ENCODE results near the gene ARHGAP45.

Gene ARHGAP45

DNA sequence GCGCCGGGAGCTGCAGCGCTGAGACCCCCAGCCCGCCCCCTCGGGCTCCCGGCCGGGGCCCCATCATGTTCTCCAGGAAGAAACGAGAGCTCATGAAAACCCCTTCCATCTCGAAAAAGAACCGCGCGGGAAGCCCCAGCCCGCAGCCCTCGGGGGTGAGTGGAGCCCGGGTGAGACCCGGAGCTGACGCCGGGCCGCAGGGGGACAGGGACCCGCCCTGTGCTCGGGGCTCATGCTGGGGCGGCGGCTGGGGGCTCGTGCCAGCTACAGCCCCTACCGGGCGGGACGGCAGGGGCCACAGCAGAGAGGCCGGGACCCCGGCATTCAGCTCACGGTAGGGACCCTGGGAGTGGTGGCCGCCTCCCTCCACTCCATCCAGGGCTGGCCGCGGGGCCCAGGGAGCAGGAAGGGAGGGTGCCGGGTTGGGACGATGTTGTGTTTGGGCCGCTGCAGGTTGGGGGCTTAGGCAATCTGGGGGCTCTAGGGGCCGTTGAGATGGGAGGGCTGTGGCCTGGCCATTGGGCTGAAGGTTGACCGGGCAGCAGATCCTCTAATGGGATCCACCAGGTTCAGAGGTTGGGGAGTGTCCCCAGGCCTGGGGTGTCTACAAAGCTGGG, 482 bp downstream of the ARHGAP45 start:
- H3K27me3 ChIP-seq (ENCODE audit: control insufficient read depth in 1 of 2, insufficient read depth in 2 of 2, low read length in 2 of 2): peaks cover 45 to 73% of the 10 kb centered on the region in 2 donors
- peak overlapping the region in 1 of 2 donors; percentile 44 for H3K4me3 ChIP-seq (ENCODE audit: low read length in 2 of 2)
- no peaks in the 10 kb centered on the region for H3K9me3 ChIP-seq (ENCODE audit: control insufficient read depth in 2 of 2, low read length in 2 of 2)
- H3K4me1 ChIP-seq (ENCODE audit: control insufficient read depth, insufficient read depth, low read length): peaks cover 30% of the 10 kb centered on the region
- no peak overlapping the region for H3K9ac ChIP-seq (ENCODE audit: low read length in 2 of 2)
- no peak overlapping the region for H3K27ac ChIP-seq (ENCODE audit: low read length)
- no peaks in the 10 kb centered on the region for H3K36me3 ChIP-seq (ENCODE audit: control insufficient read depth in 2 of 2, insufficient read depth in 2 of 2, low read length in 2 of 2)

DNA sequence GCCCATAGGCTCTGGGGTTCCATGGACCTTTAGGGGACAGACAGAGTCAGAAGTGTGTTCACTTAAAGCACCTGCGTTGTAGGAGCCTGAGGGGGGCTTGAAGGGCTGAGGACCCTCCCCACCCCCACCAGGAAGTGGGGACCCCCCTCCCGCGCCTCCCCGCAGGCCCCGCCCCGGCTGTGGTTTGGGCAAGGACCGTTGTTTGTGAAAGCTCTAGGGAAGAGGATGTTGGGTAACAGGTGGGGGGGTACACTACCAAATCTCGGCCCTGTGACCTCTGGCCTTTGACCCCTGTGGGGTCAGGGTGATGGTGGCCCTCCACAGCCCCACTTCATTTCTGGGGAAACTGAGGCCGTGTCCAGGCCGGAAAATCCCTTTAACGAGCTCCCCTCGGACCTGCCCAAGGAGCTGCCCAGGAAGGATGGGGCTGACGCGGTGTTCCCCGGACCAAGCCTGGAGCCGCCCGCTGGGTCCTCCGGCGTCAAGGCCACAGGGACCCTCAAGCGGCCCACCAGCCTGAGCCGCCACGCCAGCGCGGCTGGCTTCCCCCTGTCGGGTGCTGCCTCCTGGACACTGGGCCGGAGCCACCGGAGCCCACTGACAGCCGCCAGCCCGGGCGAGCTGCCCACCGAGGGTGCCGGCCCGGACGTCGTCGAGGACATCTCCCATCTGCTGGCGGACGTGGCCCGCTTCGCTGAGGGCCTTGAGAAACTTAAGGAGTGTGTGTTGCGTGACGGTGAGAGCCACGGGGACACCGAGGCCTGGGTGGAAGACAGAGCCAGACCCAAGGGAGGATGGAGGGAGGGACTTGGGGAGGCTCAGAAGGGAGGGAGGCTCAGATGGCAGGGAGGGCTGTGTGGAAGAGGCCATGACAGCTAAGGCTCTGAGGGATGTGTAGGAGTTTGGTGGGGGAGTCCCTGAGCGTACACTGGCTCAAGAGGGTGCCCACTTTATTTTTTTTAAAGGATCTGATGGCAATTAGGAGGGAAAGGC, 1.3 kb downstream of the ARHGAP45 start:
- Histone ChIP-seq H3K36me3 (ENCODE audit: control insufficient read depth in 2 of 2, insufficient read depth in 2 of 2, low read length in 2 of 2) (no peaks in the 10 kb centered on the region), H3K27me3 (ENCODE audit: control insufficient read depth in 1 of 2, insufficient read depth in 2 of 2, low read length in 2 of 2) (peaks cover 47 to 79% of the 10 kb centered on the region in 2 donors), H3K9me3 (ENCODE audit: control insufficient read depth in 2 of 2, low read length in 2 of 2) (no peaks in the 10 kb centered on the region), H3K9ac (ENCODE audit: low read length in 2 of 2) (no peak overlapping the region), H3K4me3 (ENCODE audit: low read length in 2 of 2) (no peak overlapping the region), H3K27ac (ENCODE audit: low read length) (no peak overlapping the region), H3K4me1 (ENCODE audit: control insufficient read depth, insufficient read depth, low read length) (peaks cover 30% of the 10 kb centered on the region)

DNA sequence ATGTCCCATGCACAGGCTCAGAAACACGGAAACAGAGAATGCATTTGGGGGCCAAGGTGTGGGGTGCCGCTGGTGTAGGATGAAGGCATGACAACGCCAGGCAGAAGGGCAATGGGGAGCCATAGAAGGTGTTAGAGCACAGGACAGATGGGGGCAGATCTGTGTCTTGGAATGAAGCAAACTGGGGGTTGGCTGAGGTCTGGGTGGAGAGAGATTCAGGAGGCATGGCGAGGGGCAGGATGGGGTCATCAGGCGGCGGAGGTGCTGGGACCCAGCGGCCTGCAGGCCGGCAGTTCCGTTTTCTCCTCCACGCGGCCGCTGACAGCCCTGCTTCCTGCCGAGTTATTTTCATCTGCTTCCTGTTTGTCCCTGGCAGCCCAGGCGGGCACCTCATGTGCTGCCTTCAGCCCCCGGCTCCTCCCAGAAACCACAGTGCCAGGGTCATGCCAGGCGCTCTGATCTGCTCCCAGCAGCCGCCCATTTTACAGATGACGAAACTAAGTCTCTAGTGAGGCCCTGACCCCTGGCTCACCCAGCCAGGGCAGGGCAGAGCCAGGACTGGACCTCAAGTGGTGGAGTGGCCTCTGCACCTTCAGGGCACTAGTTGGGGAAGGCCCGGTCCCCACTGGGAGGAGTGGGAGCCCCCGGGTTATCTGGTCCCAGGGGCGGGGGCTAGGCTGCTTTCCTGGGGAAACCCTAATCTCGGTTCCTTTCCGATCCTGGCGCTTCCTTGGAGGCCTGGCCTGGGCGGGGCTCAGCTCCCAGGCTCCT, 2.2 kb downstream of the ARHGAP45 start:
- Histone ChIP-seq H3K36me3 (ENCODE audit: control insufficient read depth in 2 of 2, insufficient read depth in 2 of 2, low read length in 2 of 2) (no peaks in the 10 kb centered on the region), H3K4me3 (ENCODE audit: low read length in 2 of 2) (no peak overlapping the region), H3K4me1 (ENCODE audit: control insufficient read depth, insufficient read depth, low read length) (peaks cover 30% of the 10 kb centered on the region), H3K27me3 (ENCODE audit: control insufficient read depth in 1 of 2, insufficient read depth in 2 of 2, low read length in 2 of 2) (peaks cover 45 to 79% of the 10 kb centered on the region in 2 donors), H3K27ac (ENCODE audit: low read length) (no peak overlapping the region), H3K9me3 (ENCODE audit: control insufficient read depth in 2 of 2, low read length in 2 of 2) (no peaks in the 10 kb centered on the region), H3K9ac (ENCODE audit: low read length in 2 of 2) (no peak overlapping the region)

DNA sequence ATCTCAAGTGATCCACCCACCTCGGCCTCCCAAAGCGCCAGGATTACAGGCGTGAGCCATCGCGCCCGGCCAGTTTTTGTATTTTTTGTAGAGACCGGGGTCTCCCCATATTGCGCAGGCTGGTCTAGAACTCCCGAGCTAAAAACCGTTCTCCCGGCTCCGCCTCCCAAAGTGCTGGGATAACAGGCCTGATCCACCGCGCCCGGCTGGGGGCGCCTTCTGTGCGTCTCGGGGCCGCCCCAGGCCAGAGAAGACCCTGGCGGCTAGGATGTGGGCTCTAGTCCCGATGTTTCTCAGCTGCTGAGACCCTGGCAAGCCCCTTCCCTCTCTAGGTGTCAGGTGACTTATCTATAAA, 3.6 kb downstream of the ARHGAP45 start:
- no peak overlapping the region for H3K27ac ChIP-seq (ENCODE audit: low read length)
- peaks cover 39 to 65% of the 10 kb centered on the region in 2 donors for H3K27me3 ChIP-seq (ENCODE audit: control insufficient read depth in 1 of 2, insufficient read depth in 2 of 2, low read length in 2 of 2)
- H3K36me3 ChIP-seq (ENCODE audit: control insufficient read depth in 2 of 2, insufficient read depth in 2 of 2, low read length in 2 of 2): no peaks in the 10 kb centered on the region
- H3K9ac ChIP-seq (ENCODE audit: low read length in 2 of 2): no peak overlapping the region
- H3K9me3 ChIP-seq (ENCODE audit: control insufficient read depth in 2 of 2, low read length in 2 of 2): no peaks in the 10 kb centered on the region
- peaks cover 25% of the 10 kb centered on the region for H3K4me1 ChIP-seq (ENCODE audit: control insufficient read depth, insufficient read depth, low read length)
- no peak overlapping the region for H3K4me3 ChIP-seq (ENCODE audit: low read length in 2 of 2)

DNA sequence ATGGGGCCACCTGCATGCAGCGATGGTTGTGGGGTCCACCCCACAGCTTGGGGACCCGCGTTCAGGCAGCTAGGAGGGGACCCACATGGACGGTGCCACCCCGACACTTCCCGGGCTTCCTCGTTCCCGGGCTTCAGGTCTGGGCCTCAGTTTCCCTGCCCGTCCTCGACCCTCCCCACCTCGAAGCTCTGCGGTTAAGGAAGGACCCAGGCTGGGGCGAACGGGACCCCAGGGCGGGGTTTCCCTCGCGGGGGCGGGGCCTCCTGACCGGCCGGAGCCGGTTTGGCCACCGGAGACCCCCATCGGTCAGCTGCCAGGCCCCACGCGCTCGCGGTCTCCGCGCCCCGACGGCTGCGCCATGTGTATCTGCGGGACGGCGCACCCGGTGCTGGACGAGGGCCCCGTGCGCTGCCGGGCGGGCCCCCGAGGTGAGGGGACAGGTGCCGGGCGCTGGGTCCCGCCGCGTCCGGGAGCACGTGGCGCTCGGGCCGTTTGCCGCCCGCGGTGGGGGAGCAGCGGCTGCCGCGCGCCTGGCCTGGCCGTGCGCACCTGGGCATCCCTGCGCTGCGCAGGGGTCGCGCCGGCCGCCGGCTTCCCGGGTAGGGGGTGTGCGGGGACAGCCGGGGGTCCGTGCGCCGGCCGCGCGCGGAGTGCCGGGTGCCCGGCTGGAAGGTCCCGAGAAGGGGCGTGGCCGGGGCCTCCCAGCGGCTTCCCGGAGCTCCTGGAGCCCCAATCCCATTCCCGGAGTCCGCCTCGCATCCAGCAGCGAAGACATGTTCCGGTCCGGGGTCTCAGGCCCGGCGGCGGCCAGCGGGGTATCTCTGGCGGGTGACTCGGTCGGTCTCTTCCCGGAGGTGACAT, 4.2 kb downstream of the ARHGAP45 start:
- H3K36me3 ChIP-seq (ENCODE audit: control insufficient read depth in 2 of 2, insufficient read depth in 2 of 2, low read length in 2 of 2): no peaks in the 10 kb centered on the region
- H3K9ac ChIP-seq (ENCODE audit: low read length in 2 of 2): no peak overlapping the region
- no peak overlapping the region for H3K27ac ChIP-seq (ENCODE audit: low read length)
- H3K9me3 ChIP-seq (ENCODE audit: control insufficient read depth in 2 of 2, low read length in 2 of 2): no peaks in the 10 kb centered on the region
- peaks cover 25% of the 10 kb centered on the region for H3K4me1 ChIP-seq (ENCODE audit: control insufficient read depth, insufficient read depth, low read length)
- no peak overlapping the region for H3K4me3 ChIP-seq (ENCODE audit: low read length in 2 of 2)
- H3K27me3 ChIP-seq (ENCODE audit: control insufficient read depth in 1 of 2, insufficient read depth in 2 of 2, low read length in 2 of 2): peaks cover 34 to 61% of the 10 kb centered on the region in 2 donors

DNA sequence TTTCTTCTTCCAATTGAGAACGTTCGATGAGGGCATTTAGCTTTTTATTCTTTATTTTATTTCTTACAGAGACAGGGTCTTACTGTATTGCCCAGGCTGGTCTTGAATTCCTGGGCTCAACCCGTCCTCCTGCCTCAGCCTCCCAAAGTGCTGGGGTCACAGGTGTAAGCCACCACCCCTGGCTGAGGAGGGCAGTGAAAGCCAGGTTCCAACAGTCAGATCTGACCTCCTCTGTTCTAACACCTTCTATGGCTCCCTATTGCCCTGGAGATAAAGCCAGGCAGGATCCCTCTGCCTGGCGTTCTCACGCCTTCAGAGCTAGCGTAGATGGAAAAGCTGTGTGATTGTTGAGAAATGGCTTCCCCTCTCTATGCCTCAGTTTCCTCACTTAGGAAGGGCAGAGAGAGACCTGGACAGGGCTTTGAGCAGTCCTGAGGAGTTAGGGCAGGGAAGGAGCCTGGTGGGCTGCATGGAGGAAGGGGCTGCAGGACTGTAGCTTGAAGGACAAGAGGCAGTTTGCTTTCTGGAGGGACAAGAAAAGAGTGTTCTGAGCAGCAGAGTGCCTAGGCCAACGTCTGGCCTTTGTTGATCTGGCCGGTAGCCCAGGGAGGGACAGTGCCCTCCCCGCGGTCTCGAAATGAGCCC, 5.5 kb downstream of the ARHGAP45 start:
- Histone ChIP-seq H3K36me3 (ENCODE audit: control insufficient read depth in 2 of 2, insufficient read depth in 2 of 2, low read length in 2 of 2) (no peaks in the 10 kb centered on the region), H3K4me3 (ENCODE audit: low read length in 2 of 2) (no peak overlapping the region), H3K4me1 (ENCODE audit: control insufficient read depth, insufficient read depth, low read length) (peaks cover 12% of the 10 kb centered on the region), H3K27me3 (ENCODE audit: control insufficient read depth in 1 of 2, insufficient read depth in 2 of 2, low read length in 2 of 2) (peaks cover 27 to 47% of the 10 kb centered on the region in 2 donors), H3K9me3 (ENCODE audit: control insufficient read depth in 2 of 2, low read length in 2 of 2) (no peaks in the 10 kb centered on the region), H3K27ac (ENCODE audit: low read length) (no peak overlapping the region), H3K9ac (ENCODE audit: low read length in 2 of 2) (no peak overlapping the region)

DNA sequence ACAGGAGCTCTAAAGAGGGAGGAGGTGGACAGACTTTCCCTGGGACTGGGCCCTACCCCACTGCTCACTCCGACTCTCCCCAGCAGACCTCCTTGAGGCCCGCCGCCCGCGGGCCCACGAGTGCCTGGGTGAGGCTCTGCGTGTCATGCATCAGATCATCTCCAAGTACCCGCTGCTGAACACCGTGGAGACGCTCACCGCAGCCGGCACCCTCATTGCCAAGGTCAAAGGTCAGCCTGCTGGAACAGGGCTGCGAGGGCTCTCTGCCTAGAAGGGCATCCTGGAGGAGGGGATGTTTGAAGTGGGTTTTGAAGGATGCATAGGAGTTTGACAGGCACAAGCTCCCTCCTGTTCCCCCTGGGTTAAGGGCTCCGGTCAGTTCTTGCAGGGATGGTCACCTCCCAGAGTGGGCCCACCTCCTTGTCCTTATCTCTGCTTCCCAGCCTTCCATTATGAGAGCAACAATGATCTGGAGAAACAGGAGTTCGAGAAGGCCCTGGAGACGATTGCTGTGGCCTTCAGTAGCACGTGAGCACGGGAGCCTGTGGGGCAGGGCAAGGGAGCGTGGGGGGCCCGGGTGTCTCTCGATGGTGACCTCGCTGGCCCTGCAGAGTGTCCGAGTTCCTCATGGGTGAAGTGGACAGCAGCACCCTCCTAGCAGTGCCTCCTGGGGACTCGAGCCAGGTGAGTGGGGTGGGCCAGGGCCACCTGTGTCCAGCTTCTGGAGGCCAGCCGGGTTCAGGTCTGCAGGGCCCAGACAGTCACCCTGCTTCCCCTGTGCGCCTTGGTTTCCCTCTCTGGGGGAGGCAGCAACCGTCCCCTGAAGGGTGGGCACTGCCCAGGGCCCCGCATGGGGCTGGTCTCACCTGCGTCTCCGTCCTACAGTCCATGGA, 6.3 kb downstream of the ARHGAP45 start:
- no peak overlapping the region for H3K4me3 ChIP-seq (ENCODE audit: low read length in 2 of 2)
- H3K9me3 ChIP-seq (ENCODE audit: control insufficient read depth in 2 of 2, low read length in 2 of 2): no peaks in the 10 kb centered on the region
- peaks cover 20 to 39% of the 10 kb centered on the region in 2 donors for H3K27me3 ChIP-seq (ENCODE audit: control insufficient read depth in 1 of 2, insufficient read depth in 2 of 2, low read length in 2 of 2)
- H3K36me3 ChIP-seq (ENCODE audit: control insufficient read depth in 2 of 2, insufficient read depth in 2 of 2, low read length in 2 of 2): no peaks in the 10 kb centered on the region
- no peak overlapping the region for H3K27ac ChIP-seq (ENCODE audit: low read length)
- H3K9ac ChIP-seq (ENCODE audit: low read length in 2 of 2): no peak overlapping the region
- peaks cover 11% of the 10 kb centered on the region for H3K4me1 ChIP-seq (ENCODE audit: control insufficient read depth, insufficient read depth, low read length)

DNA sequence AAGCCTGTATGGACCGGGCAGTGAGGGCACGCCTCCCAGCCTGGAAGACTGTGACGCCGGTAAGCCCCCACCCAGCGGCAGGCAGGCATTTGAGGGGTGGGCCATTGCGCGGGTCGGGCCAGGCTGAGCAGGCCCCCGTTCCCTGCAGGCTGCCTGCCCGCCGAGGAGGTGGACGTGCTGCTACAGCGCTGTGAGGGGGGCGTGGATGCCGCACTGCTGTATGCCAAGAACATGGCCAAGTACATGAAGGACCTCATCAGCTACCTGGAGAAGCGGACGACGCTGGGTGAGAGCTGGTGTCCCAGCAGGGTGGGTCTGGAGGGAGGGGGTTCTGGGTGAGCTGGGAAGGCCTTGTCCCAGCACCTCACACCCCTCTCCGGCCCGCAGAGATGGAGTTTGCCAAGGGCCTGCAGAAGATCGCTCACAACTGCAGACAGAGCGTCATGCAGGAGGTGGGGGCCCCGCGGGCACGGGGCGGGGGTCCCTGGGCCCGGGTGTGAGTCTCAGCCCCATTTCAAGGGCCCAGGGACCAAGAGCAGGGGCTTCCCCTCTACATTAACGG, 7.1 kb downstream of the ARHGAP45 start:
- H3K9me3 ChIP-seq (ENCODE audit: control insufficient read depth in 2 of 2, low read length in 2 of 2): no peaks in the 10 kb centered on the region
- peaks cover 11% of the 10 kb centered on the region for H3K4me1 ChIP-seq (ENCODE audit: control insufficient read depth, insufficient read depth, low read length)
- H3K4me3 ChIP-seq (ENCODE audit: low read length in 2 of 2): no peak overlapping the region
- no peak overlapping the region for H3K27ac ChIP-seq (ENCODE audit: low read length)
- peaks cover 13 to 32% of the 10 kb centered on the region in 2 donors for H3K27me3 ChIP-seq (ENCODE audit: control insufficient read depth in 1 of 2, insufficient read depth in 2 of 2, low read length in 2 of 2)
- H3K36me3 ChIP-seq (ENCODE audit: control insufficient read depth in 2 of 2, insufficient read depth in 2 of 2, low read length in 2 of 2): no peaks in the 10 kb centered on the region
- H3K9ac ChIP-seq (ENCODE audit: low read length in 2 of 2): no peak overlapping the region
